ENCODE results near the gene SLC66A2.
"Not testable (repeated sequence)": the region's sequence is repeated elsewhere in the genome, so short reads cannot be mapped to it uniquely, and the experiment has no call there.

The SLC66A2 gene

DNA sequence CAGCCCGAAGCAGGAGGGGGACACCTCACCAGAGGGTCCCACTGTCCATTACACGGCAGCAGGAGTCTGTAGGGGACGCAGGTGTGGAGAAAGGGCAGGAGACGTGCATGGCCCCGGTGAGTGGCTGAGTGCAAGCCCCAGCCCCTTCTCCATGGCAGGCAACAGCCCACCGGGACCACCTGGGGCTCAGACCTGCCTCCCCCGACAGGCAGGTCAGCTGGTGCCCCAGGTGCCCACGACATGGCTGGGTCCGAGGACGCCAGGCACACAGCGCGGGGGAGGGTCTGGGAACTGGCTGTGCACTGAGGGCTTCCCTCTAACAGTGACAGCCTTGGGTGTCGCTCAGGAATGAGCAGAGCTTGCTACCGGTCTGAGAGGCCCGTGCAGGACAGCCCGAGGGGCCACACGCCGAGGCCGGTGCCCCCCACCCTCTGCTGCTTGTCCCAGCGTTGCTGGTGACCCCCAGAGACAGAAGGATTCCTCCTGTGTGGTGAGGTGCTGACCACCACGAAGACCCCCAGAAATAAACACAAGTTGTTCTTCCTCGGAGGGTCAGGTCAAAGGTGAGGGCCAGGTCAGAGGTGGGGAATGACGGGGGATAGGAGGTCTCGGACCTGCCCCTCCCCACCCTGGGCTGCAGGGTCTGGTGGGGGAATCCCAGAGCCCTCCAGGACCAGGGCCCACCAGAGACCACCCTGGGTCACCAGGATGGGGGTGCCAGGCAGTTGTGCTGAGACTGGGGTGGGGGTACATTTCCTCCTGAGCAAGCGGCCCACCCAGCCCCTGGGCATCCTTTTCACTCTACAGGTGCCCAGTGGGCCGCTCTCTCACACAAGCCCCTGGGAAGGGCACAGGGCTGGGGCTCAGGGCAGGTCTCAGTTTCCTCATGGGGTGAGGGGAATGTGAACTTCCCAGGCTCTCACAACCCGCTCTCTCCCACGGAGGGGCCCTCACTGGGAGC is 50.6 kb downstream of the SLC66A2 start:
- DNase-seq: no peak

GRCh38 chr18:79899609-79900445 is 51.6 kb downstream of the SLC66A2 start:
- no peak for DNase-seq

DNA sequence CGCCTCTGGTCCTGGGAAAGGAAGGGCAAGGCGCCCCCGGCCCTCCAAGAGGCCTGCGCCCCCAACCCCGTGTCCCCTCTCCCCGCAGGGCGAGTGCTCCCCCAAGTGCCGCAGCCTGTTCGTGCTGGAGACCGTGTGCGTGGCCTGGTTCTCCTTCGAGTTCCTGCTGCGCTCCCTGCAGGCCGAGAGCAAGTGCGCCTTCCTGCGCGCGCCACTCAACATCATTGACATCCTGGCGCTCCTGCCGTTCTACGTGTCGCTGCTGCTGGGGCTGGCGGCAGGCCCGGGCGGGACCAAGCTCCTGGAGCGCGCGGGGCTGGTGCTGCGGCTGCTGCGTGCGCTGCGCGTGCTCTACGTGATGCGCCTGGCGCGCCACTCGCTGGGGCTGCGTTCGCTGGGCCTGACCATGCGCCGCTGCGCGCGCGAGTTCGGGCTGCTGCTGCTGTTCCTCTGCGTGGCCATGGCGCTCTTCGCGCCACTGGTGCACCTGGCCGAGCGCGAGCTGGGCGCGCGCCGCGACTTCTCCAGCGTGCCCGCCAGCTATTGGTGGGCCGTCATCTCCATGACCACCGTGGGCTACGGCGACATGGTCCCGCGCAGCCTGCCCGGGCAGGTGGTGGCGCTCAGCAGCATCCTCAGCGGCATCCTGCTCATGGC is 52.4 kb downstream of the SLC66A2 start:
- no peak for DNase-seq

DNA sequence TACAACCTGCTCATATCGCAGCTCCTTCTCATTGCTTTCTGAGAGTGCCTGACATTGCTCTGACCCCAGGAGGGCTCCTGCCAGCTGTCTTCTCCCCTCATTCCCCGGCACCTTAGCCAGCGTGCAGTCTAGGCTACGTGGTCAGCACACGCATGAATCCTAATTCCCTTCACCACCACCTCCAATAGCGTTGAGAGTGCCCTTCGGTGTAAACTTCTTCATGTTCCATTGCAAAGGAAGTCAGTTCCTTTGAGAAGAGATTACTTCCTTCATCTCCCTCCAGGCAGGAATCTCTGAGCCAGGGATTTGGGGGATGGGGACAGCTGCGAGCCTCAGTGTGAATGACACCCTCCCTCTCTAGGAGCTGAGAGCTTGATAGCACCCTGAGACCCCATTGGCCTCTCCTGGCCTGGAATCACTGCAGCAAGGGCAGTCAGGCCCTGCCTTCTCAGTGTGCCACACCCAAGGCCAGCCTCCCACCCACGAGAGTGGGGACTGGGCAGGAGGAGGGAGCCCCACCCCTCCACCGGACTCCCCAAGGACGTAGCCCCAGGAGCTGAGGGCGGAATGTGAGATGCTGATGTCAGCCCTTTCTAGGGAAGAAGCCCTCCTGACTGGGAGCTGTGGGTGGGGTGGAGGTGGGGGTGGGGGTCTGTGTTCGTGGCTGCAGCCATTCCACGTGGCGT is 53.4 kb downstream of the SLC66A2 start:
- no peak for DNase-seq

DNA sequence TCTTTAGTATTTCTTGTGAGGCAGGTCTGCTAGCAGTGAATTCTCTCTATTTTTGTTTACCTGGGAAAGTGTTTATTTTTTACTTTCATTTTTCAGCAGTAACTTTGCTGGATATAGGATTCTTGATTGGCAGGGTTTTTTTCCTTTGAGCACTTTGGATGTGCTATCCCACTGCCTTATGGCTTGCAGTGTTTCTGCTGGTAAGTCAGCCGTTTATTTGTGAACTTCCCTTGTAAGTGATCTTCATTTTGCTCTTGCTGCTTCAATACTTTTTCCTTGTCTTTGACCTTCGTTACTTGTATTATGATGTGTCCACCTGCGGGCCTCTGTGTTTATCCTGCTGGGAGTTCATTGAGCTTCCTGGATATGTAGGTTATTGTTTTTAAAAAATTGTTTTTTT is 54.7 kb downstream of the SLC66A2 start:
- no peak for DNase-seq

GRCh38 chr18:79890674-79891073 is 60.8 kb downstream of the SLC66A2 start:
- no peak for DNase-seq

DNA sequence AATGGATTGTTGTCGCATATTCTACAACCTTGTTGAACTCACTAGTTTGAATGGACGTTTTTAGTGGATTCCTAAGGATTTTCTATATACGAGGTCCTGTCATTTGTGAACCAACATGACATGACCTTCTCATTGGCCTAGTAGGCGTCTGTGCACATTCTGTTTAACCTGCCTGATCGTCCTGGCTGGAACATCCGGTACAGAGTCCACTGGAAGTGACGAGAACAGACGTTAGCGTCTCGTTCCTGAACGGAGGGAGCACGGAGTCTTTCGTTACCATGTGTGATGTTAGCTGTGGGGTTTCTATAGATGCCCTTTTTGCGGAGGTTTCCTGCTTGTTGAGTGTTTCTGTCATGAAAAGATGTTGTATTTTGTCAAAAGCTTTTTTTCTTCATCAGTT is 61.9 kb downstream of the SLC66A2 start:
- no peak for DNase-seq

- DNase-seq: no peak
These were observed 63.4 kb downstream of the SLC66A2 start for GRCh38 chr18:79888016-79888415.

DNA sequence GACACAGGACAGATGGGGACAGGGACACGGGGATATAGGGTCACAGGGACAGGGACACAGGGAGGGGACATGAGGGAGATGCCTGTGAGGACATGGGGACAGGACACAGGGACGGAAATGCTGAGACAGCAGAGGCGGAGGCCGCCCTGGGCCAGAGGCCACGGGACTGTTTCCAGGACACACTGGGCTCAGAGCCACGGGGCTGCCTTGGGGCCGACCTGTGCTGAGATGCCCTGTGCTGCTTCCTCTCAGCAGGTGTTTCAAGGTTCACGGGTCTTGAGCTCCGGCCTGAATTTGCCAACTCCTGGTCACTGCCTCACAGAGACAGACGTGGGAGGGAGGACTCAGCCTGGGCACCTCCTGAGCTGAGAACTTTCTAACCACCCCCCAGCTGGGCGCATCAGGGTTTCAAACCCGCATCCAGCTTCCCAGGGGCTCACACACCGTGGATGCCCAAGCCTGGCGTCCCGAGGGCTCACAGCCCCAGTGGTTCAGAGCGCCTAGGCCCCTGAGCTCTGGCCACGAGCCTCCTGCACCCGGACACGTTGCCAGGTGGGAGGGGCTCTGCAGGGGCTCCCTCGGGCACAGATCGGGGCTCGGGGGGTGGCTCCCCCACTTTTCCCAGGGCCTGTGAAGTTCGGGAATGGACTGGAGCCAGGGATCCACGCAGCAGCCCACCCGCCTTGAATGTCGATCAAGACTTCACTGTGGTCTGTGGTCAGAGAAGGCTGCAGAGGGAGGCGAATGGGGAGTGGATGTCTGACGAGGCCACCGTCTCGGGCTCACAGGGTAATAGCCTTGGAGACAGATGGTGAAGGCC is 64.1 kb downstream of the SLC66A2 start:
- no peak for DNase-seq

GRCh38 chr18:79884963-79885728 is 66.3 kb downstream of the SLC66A2 start:
- DNase-seq: no peak

DNA sequence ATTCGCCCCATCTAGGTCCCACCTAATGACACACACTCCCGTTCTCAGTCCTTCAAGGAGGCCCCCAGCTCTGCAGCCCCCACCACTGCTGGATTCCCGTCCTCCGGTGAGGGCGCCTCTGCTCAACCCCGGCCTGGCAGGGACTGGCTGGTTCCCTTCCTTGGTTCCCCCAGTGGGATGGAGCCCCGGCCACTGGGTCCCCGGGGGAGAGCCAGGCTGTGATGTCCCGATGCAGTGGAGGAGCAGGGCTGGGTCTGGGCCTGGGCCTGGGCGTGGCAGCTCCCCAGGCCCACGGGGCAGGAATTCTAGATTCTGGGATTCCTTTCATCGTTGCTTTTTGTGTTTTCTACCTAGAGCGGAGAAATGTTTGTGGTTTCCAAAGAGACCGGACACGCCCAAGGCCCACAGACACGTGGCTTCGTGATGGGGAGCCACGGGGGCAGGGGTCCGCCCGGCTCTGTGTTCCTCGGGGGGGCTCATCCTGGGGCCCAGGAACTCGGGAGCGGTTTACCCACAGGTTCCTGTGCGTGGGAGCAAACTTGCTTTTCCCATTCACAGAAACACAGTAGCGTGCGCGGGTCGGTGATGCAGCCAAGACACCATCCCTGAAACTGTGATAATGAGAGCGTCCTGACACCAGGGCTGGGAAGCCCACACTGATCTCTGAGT is 67.0 kb downstream of the SLC66A2 start:
- DNase-seq: no peak

DNA sequence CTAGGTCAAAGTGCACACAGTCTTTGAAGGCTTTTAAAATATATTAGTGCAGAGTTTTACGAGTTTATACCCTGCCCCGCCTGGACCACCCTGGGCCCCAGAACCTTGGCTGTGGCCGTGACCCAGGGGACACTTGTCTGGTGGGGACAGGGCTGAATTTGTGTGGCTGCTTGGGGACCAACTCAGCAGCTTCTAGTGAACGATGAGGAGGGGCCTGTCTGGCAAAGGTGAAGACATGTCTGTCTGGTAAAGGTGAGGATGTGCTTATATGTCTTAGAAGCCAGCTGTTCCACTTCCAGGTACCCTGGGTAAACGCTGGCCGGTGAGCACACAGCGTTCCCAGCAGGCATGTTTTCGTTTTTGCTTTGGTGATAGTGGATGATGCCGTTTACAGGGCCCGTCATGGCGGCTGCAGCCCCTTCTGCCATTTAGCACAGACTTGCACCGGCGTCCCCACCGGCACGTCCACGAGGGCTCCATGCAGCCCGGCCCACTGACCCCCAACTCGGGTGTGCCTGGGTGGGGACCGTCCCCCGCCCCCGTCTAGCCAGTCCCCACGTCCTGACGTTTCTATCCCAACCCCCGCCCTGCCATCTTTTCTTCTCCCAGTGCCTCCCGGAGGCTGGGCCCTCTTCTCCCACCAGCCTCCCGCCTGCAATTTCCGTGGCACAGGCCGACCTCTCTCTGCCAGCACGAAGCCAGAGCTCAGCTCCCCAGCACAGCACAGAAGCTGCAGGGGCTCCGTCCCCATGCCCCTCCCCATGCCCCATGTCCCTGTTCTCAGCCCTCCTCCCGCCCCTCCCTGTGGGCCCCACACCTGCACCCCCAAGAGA is 67.8 kb downstream of the SLC66A2 start:
- no peak for DNase-seq

DNA sequence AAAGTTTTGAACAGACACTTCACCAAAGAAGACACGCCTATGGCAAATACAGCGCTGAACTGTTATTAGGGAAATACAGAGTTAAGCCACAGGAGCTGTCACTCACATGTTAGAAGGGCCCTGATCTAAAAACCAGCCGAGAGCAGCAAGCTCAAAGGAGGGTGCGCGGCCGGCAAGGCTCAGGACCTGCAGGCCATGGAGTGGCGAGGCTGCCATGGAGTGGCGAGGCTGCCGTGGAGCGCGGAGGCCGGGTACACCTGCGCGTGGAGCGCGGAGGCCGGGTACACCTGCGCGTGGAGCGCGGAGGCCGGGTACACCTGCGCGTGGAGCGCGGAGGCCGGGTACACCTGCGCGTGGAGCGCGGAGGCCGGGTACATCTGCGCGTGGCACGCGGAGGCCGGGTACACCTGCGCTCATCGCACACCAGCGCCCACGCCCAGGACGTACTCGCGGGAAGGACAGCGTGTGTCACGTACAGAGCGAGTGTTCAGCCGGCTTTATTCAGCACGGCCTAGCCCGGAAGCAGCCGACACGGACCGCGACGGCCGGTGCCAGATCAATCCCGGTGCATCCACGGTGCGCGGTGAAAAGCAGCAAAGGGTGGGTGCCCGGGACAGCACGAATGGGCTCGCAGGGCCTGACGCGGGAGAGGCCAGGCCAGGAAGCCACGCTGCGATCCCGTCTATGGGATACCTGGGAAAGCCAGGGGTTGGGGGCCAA is 68.8 kb downstream of the SLC66A2 start:
- DNase-seq: no peak

DNA sequence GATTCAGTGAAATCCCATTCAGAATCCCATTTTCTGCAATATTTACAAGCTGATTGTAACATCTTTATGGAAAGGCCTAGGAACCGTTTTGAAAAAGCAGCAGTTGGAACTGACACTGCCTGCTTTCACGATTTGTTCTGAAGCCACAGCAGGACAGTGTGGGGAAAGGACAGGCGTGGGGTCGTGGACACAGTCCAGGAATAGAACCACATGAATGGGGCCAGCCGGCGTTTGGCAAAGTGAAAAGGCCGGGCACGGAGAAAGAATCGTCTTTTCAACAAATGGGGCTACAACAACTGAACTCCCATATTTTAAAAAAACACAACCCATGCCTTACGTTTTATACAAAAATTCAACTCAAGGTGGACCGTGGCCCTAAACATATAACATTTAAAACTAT is 69.8 kb downstream of the SLC66A2 start:
- DNase-seq: no peak

GRCh38 chr18:79879566-79879965 is 71.9 kb downstream of the SLC66A2 start:
- no peak for DNase-seq

GRCh38 chr18:79878741-79879378 is 72.6 kb downstream of the SLC66A2 start:
- DNase-seq: no peak

DNA sequence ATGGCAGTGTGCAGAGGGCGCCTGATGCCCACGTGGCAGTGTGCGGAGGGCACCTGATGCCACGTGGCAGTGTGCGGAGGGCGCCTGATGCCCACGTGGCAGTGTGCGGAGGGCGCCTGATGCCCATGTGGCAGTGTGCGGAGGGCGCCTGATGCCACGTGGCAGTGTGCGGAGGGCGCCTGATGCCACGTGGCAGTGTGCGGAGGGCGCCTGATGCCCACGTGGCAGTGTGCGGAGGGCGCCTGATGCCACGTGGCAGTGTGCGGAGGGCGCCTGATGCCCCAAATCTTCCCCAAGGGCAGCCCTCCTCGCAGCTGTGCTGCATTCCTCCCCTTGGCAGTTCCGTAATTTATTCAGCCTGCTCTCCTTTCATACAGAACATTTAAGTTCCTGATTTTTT is 73.2 kb downstream of the SLC66A2 start:
- DNase-seq: not testable (repeated sequence)
